GM12872 (cell line): ENCODE results near the gene CLEC17A.

Source experiments
- TF ChIP-seq, protein P1 (sequence below): IDR thresholded peaks from 3 replicates; pipeline ENCODE4 v1.5.1; 2011; ENCODE audit warnings: low read depth, mild to moderate bottlenecking, low read length, moderate library complexity; ENCODE audit not compliant: insufficient read depth

The CLEC17A gene, protein sequence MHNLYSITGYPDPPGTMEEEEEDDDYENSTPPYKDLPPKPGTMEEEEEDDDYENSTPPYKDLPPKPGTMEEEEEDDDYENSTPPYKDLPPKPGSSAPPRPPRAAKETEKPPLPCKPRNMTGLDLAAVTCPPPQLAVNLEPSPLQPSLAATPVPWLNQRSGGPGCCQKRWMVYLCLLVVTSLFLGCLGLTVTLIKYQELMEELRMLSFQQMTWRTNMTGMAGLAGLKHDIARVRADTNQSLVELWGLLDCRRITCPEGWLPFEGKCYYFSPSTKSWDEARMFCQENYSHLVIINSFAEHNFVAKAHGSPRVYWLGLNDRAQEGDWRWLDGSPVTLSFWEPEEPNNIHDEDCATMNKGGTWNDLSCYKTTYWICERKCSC

GRCh38 chr19:14582894-14583340, at the start of gene CLEC17A:
Gene CLEC17A (plus strand): TSS chr19:14583084. CDS start chr19:14583161, 77 bp downstream.
- TF ChIP-seq, protein P1, sequence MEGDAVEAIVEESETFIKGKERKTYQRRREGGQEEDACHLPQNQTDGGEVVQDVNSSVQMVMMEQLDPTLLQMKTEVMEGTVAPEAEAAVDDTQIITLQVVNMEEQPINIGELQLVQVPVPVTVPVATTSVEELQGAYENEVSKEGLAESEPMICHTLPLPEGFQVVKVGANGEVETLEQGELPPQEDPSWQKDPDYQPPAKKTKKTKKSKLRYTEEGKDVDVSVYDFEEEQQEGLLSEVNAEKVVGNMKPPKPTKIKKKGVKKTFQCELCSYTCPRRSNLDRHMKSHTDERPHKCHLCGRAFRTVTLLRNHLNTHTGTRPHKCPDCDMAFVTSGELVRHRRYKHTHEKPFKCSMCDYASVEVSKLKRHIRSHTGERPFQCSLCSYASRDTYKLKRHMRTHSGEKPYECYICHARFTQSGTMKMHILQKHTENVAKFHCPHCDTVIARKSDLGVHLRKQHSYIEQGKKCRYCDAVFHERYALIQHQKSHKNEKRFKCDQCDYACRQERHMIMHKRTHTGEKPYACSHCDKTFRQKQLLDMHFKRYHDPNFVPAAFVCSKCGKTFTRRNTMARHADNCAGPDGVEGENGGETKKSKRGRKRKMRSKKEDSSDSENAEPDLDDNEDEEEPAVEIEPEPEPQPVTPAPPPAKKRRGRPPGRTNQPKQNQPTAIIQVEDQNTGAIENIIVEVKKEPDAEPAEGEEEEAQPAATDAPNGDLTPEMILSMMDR, result no peak

- TF ChIP-seq, protein P1, result no peak
These were observed 49.4 kb upstream of the CLEC17A start for GRCh38 chr19:14533450-14533849.

DNA sequence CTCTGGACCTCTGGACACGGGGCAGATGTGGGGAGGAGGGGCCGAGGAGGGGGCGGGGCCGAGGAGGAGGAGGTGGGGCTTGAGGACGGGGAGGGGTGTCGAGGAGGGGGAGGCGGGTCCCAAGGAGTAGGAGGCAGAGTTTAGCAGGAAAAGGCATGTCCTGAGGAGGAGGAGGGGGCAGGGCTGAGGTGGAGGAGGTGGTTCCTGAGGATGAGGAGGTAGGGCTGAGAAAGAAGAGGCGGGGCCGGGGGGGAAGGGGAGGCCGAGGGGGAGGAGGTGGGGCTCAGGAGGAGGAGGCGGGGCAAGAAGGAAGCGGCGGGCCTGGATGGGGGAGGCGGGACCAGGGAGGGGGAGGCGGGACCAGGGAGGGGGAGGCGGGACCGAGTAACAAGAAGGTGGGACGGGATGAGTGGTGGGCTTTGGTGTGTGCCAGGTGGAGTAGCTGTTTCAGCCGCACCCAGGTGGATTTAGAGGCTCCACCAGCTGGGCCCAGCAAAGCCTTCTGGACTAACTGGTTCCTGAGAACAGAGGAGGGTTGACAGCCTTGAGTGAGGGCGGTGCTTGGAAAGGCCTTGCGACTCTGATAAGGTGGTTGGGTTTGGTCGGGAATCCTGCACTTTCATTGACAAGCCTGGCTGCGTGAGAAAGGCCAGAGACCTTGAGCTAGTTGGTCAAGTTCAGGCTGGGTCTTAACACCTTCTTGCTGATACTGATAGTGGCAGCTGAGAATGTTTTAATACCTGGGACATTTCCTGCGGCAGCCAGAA, 45.8 kb upstream of the CLEC17A start:
- TF ChIP-seq, protein P1, result no peak

- TF ChIP-seq, protein P1, result no peak
These were observed 42.0 kb upstream of the CLEC17A start for GRCh38 chr19:14540741-14541525.

DNA sequence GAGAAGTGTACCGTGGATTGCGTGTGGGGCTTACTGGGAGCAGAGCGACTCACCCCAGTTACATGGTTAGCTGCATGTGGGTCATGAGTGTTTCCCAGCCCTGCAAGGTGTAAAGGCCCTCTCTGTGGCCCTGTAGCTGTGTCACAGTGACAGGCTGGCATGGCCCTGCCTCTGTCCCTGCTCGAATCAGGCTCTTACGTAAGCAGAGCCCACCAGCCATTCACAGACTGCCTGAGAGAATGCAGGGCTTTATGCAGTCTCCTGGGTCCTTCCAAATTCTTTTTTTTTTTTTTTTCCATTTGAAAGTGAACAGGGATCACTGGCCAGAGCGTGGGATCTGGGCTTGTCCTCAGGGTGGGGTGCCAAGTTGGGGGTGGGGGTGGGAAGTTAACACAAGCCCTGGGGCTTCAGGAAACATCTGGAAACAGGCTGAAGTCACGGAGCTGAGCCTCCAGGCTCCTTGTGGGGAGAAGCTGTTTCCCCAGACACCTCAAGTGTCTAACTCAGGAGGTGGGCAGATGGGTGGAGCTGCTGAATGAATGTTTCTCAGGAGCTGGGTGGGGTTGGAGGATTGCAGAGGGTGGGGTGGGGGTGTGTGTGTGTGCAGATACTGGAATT, 40.1 kb upstream of the CLEC17A start:
- TF ChIP-seq, protein P1, result no peak

GRCh38 chr19:14544047-14544446, 38.8 kb upstream of the CLEC17A start:
- TF ChIP-seq, protein P1, result no peak
